Peyer's patch (tissue), 4 donors: ENCODE measurements around the gene ZNF598.

ENCODE experiments used
- CTCF ChIP-seq, 6 experiments: fragments of 450-650 bp in 4 of 6; fragments of 200-600 bp in 2 of 6; sonication (generic) in 1 of 6; IDR thresholded peaks; one replicate each; pipeline ENCODE4 v1.5.1; 2017 to 2019; ENCODE audit warnings: antibody characterized with exemption in 6 of 6, mild to moderate bottlenecking in 3 of 6, moderate library complexity in 1 of 6
- POLR2A ChIP-seq, 2 donors: fragments of 450-650 bp; IDR thresholded peaks; one replicate each; pipeline ENCODE4 v1.5.1; 2017; ENCODE audit warnings: antibody characterized with exemption in 2 of 2, mild to moderate bottlenecking in 2 of 2, moderate library complexity in 2 of 2

- TF ChIP-seq POLR2A (IDR thresholded peaks at IDR 0.05) (no peak), CTCF (IDR thresholded peaks at IDR 0.05) (no peak)
These were observed 924 bp downstream of the ZNF598 start for GRCh38 chr16:2008631-2009163.
